ENCODE data around the gene MRGPRD. TPM values are rescaled to one million over a fixed set of nuclear protein-coding genes. Genes with fewer than 3 reads are reported as not detected.

Gene MRGPRD
- total and polyA plus RNA-seq, 2 experiments from 2014 or later, result not detected

DNA sequence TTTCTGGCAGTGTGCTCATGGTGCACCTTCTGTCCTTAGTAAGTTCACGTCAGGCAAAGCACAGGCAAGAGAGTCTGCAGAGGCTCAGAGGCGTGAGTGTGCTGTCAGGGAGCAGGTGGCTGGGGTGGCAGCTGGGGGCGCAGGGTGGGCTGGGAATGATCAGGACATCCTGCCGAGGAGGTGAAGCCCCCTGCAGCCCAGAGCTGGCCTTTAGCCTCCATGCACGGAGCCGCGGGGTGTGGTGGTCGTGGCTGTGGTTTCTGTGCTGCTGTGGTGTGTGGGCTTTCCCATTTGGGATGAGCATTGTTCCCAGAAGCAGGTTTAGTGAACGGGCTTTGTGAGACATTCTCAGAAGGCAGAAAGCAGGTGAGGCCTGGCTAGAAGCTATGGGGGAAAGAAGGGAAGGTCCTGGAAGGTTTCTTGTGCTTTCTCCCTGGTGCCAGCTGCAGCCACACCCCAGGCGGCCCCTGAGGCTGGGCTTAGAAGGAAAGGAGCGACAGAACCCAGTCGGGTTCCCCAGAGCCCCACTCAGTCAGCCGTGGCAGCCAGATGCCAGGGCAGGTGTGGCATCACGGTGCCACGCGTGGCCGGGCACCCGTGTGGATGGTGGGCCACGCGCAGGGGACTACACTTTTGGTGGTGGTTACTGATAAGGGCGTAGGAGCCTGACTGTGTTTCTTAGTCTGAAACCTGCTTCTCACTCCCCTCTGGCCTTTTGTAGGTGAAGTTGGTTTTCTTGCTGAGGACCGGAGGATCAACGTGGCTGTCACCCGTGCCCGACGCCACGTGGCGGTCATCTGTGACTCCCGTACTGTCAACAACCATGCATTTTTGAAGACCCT is 45.0 kb downstream of the MRGPRD start:
- ATAC-seq (no peak), DNase-seq (ENCODE audit: low spot score) (no peak)
- no peaks in the 10 kb centered on the region for H4K20me1 ChIP-seq (replicated peaks; ENCODE audit: insufficient read depth)
- H2AFZ ChIP-seq, result no peak overlapping the region
- no peak overlapping the region for H3K27ac Mint-ChIP-seq
- H3K9me2 ChIP-seq (ENCODE audit: insufficient read depth), result no peaks in the 10 kb centered on the region
- no peaks in the 10 kb centered on the region for H3K4me1 ChIP-seq (ENCODE audit: insufficient read depth)
- H3K27me3 Mint-ChIP-seq (ENCODE audit: insufficient read depth, low read depth, poor library complexity), result peaks cover 9% of the 10 kb centered on the region
- no peaks in the 10 kb centered on the region for H3K4me1 Mint-ChIP-seq
- H3K4me3 ChIP-seq, result no peak overlapping the region
- peaks cover 17% of the 10 kb centered on the region for H3K36me3 Mint-ChIP-seq (ENCODE audit: low read depth)
- no peaks in the 10 kb centered on the region for H3K27me3 ChIP-seq (ENCODE audit: insufficient read depth)
- no peaks in the 10 kb centered on the region for H3F3A ChIP-seq (replicated peaks; ENCODE audit: low read depth)
- no peaks in the 10 kb centered on the region for H3K9me3 Mint-ChIP-seq
- H3K27ac ChIP-seq (ENCODE audit: low read depth), result no peak overlapping the region
- TF ChIP-seq NANOG (IDR thresholded peaks at IDR 0.05; ENCODE audit: borderline replicate concordance) (no peak), ZNF114 (CRISPR knock-in tag; IDR thresholded peaks at IDR 0.05) (no peak), EZH2phosphoT487 (IDR thresholded peaks at IDR 0.05; ENCODE audit: unreplicated experiment) (no peak), STAT1 (IDR thresholded peaks at IDR 0.05; ENCODE audit: unreplicated experiment) (no peak), CREB1 (CRISPR knock-in tag; IDR thresholded peaks at IDR 0.05; ENCODE audit: low read depth) (no peak), POLR2AphosphoS5 (IDR thresholded peaks at IDR 0.05; ENCODE audit: low read depth) (no peak), JUNB (IDR thresholded peaks at IDR 0.05; ENCODE audit: unreplicated experiment) (no peak), EZH2 (IDR thresholded peaks at IDR 0.05; ENCODE audit: low read depth, unreplicated experiment) (no peak), ZNF331 (CRISPR knock-in tag; IDR thresholded peaks at IDR 0.05; ENCODE audit: low read depth) (no peak)
- TF ChIP-seq, protein P1, sequence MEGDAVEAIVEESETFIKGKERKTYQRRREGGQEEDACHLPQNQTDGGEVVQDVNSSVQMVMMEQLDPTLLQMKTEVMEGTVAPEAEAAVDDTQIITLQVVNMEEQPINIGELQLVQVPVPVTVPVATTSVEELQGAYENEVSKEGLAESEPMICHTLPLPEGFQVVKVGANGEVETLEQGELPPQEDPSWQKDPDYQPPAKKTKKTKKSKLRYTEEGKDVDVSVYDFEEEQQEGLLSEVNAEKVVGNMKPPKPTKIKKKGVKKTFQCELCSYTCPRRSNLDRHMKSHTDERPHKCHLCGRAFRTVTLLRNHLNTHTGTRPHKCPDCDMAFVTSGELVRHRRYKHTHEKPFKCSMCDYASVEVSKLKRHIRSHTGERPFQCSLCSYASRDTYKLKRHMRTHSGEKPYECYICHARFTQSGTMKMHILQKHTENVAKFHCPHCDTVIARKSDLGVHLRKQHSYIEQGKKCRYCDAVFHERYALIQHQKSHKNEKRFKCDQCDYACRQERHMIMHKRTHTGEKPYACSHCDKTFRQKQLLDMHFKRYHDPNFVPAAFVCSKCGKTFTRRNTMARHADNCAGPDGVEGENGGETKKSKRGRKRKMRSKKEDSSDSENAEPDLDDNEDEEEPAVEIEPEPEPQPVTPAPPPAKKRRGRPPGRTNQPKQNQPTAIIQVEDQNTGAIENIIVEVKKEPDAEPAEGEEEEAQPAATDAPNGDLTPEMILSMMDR (conservative IDR thresholded peaks at IDR 0.05; ENCODE audit: low read depth in 2 of 2), result no peak
- TF ChIP-seq, protein P2, sequence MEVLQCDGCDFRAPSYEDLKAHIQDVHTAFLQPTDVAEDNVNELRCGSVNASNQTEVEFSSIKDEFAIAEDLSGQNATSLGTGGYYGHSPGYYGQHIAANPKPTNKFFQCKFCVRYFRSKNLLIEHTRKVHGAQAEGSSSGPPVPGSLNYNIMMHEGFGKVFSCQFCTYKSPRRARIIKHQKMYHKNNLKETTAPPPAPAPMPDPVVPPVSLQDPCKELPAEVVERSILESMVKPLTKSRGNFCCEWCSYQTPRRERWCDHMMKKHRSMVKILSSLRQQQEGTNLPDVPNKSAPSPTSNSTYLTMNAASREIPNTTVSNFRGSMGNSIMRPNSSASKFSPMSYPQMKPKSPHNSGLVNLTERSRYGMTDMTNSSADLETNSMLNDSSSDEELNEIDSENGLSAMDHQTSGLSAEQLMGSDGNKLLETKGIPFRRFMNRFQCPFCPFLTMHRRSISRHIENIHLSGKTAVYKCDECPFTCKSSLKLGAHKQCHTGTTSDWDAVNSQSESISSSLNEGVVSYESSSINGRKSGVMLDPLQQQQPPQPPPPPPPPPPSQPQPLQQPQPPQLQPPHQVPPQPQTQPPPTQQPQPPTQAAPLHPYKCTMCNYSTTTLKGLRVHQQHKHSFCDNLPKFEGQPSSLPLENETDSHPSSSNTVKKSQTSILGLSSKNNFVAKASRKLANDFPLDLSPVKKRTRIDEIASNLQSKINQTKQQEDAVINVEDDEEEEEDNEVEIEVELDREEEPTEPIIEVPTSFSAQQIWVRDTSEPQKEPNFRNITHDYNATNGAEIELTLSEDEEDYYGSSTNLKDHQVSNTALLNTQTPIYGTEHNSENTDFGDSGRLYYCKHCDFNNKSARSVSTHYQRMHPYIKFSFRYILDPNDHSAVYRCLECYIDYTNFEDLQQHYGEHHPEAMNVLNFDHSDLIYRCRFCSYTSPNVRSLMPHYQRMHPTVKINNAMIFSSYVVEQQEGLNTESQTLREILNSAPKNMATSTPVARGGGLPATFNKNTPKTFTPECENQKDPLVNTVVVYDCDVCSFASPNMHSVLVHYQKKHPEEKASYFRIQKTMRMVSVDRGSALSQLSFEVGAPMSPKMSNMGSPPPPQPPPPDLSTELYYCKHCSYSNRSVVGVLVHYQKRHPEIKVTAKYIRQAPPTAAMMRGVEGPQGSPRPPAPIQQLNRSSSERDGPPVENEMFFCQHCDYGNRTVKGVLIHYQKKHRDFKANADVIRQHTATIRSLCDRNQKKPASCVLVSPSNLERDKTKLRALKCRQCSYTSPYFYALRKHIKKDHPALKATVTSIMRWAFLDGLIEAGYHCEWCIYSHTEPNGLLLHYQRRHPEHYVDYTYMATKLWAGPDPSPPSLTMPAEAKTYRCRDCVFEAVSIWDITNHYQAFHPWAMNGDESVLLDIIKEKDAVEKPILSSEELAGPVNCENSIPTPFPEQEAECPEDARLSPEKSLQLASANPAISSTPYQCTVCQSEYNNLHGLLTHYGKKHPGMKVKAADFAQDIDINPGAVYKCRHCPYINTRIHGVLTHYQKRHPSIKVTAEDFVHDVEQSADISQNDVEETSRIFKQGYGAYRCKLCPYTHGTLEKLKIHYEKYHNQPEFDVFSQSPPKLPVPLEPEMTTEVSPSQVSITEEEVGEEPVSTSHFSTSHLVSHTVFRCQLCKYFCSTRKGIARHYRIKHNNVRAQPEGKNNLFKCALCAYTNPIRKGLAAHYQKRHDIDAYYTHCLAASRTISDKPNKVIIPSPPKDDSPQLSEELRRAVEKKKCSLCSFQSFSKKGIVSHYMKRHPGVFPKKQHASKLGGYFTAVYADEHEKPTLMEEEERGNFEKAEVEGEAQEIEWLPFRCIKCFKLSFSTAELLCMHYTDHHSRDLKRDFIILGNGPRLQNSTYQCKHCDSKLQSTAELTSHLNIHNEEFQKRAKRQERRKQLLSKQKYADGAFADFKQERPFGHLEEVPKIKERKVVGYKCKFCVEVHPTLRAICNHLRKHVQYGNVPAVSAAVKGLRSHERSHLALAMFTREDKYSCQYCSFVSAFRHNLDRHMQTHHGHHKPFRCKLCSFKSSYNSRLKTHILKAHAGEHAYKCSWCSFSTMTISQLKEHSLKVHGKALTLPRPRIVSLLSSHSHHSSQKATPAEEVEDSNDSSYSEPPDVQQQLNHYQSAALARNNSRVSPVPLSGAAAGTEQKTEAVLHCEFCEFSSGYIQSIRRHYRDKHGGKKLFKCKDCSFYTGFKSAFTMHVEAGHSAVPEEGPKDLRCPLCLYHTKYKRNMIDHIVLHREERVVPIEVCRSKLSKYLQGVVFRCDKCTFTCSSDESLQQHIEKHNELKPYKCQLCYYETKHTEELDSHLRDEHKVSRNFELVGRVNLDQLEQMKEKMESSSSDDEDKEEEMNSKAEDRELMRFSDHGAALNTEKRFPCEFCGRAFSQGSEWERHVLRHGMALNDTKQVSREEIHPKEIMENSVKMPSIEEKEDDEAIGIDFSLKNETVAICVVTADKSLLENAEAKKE (CRISPR knock-in tag; IDR thresholded peaks at IDR 0.05), result no peak
- TF ChIP-seq, protein P3, sequence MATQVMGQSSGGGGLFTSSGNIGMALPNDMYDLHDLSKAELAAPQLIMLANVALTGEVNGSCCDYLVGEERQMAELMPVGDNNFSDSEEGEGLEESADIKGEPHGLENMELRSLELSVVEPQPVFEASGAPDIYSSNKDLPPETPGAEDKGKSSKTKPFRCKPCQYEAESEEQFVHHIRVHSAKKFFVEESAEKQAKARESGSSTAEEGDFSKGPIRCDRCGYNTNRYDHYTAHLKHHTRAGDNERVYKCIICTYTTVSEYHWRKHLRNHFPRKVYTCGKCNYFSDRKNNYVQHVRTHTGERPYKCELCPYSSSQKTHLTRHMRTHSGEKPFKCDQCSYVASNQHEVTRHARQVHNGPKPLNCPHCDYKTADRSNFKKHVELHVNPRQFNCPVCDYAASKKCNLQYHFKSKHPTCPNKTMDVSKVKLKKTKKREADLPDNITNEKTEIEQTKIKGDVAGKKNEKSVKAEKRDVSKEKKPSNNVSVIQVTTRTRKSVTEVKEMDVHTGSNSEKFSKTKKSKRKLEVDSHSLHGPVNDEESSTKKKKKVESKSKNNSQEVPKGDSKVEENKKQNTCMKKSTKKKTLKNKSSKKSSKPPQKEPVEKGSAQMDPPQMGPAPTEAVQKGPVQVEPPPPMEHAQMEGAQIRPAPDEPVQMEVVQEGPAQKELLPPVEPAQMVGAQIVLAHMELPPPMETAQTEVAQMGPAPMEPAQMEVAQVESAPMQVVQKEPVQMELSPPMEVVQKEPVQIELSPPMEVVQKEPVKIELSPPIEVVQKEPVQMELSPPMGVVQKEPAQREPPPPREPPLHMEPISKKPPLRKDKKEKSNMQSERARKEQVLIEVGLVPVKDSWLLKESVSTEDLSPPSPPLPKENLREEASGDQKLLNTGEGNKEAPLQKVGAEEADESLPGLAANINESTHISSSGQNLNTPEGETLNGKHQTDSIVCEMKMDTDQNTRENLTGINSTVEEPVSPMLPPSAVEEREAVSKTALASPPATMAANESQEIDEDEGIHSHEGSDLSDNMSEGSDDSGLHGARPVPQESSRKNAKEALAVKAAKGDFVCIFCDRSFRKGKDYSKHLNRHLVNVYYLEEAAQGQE (IDR thresholded peaks at IDR 0.05; ENCODE audit: unreplicated experiment), result no peak
- TF ChIP-seq, protein P4, sequence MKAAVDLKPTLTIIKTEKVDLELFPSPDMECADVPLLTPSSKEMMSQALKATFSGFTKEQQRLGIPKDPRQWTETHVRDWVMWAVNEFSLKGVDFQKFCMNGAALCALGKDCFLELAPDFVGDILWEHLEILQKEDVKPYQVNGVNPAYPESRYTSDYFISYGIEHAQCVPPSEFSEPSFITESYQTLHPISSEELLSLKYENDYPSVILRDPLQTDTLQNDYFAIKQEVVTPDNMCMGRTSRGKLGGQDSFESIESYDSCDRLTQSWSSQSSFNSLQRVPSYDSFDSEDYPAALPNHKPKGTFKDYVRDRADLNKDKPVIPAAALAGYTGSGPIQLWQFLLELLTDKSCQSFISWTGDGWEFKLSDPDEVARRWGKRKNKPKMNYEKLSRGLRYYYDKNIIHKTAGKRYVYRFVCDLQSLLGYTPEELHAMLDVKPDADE (IDR thresholded peaks at IDR 0.05), result no peak
- no peaks in the 10 kb centered on the region for H3K79me2 ChIP-seq (replicated peaks; ENCODE audit: insufficient read depth)
- no peak overlapping the region for H3K4me2 ChIP-seq
- no peak overlapping the region for H3K4me3 Mint-ChIP-seq
- no peaks in the 10 kb centered on the region for H3K36me3 ChIP-seq (ENCODE audit: insufficient read depth)

All from GM23338 (cell line).